ENCODE data around the gene INTS11.
"Not testable (repeated sequence)": the region's sequence is repeated elsewhere in the genome, so short reads cannot be mapped to it uniquely, and the experiment has no call there.

Gene INTS11

GRCh38 chr1:1324524-1325287, at the start of gene INTS11, which contains the start of gene CPTP:
Gene INTS11, minus strand, starts transcription at chr1:1324660. Its CDS starts 52 bp downstream, at chr1:1324608.
Gene CPTP, plus strand, starts transcription at chr1:1324802. Its CDS starts 2,109 bp downstream, at chr1:1326911.
- DNase-seq (ENCODE audit: low spot score in 2 of 2), result peak; percentile 85 to 97
- Histone ChIP-seq H3K4me1 (peaks cover 10% of the 10 kb centered on the region), H3K9me3 (no peaks in the 10 kb centered on the region), H3K4me3 (peak within 1 kb of the TSS; percentile 92), H3K36me3 (replicated peaks) (peaks cover 15% of the 10 kb centered on the region), H3K27me3 (ENCODE audit: low read depth) (no peaks in the 10 kb centered on the region)
- in situ Hi-C loops (cut with MboI; ENCODE audit: low sequenced_read_pairs), result no loop called here

- Histone ChIP-seq H3K9me3 (no peaks in the 10 kb centered on the region), H3K4me3 (peak overlapping the region; percentile 83), H3K4me1 (peaks cover 7% of the 10 kb centered on the region), H3K36me3 (replicated peaks) (peaks cover 33% of the 10 kb centered on the region), H3K27me3 (ENCODE audit: low read depth) (no peaks in the 10 kb centered on the region)
- DNase-seq (ENCODE audit: low spot score in 2 of 2), result no peak
- in situ Hi-C loops (cut with MboI; ENCODE audit: low sequenced_read_pairs), result no loop called here
Observed at GRCh38 chr1:1373815-1374588, 49.5 kb upstream of the INTS11 start.

- Histone ChIP-seq H3K4me1 (peaks cover 7% of the 10 kb centered on the region), H3K36me3 (replicated peaks) (peaks cover 33% of the 10 kb centered on the region), H3K4me3 (no peak overlapping the region), H3K9me3 (no peaks in the 10 kb centered on the region), H3K27me3 (ENCODE audit: low read depth) (no peaks in the 10 kb centered on the region)
- no peak for DNase-seq (ENCODE audit: low spot score in 2 of 2)
- in situ Hi-C loops (cut with MboI; ENCODE audit: low sequenced_read_pairs), result no loop called here
Observed at GRCh38 chr1:1373051-1373814, 48.8 kb upstream of the INTS11 start.

DNA sequence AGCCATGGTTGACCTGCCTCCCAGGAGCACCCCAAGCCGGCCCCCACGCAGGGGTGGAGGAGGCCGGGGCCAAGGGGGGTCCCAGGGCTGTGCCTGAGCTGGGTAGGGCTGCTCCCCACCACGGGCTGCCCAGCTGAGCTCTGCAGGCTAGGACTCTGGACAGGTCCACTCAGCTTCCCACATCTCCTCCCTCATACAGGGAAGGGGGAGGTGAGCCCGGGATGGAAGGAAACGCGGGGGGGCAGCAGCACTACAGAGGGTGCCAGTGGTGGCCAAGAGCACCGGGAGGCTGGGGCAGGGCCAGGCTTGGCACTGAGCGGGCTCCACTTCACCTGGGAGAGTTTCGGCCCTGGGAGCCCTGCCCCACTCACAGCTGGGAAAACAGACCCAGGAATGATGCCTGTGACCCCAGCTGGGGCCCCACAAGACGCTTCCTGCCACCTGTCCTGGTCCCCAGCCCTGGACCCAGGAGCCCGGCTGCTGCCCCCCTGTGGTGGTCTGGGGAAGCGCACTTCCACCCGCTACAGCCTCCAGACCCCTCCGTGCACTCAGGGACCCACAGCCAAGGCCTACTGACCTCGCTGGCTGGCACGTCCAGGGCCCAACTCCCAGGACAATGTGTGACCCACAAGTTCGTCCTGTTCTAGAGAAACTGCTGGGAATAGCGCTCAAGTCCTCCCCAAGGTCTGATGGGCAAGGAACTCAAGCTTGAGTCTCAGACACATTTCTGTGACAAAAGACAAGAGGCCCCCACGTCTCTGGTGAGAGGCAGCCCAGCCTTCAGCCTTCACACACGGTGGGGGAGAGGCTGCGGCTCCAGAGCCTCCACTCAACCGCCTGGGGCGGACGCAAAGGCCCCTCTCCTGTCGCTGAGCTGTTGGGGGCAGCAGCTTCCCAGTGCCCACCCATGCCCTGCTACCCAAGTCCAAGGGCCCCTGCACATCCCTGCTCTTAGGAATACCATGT, 47.6 kb upstream of the INTS11 start:
- in situ Hi-C loops (cut with MboI; ENCODE audit: low sequenced_read_pairs), result no loop called here
- H3K27me3 ChIP-seq (ENCODE audit: low read depth), result no peaks in the 10 kb centered on the region
- DNase-seq (ENCODE audit: low spot score in 2 of 2), result peak in 1 of 2 experiments; percentile 88
- H3K4me1 ChIP-seq, result peaks cover 7% of the 10 kb centered on the region
- H3K9me3 ChIP-seq, result no peaks in the 10 kb centered on the region
- peaks cover 33% of the 10 kb centered on the region for H3K36me3 ChIP-seq (replicated peaks)
- no peak overlapping the region for H3K4me3 ChIP-seq

DNA sequence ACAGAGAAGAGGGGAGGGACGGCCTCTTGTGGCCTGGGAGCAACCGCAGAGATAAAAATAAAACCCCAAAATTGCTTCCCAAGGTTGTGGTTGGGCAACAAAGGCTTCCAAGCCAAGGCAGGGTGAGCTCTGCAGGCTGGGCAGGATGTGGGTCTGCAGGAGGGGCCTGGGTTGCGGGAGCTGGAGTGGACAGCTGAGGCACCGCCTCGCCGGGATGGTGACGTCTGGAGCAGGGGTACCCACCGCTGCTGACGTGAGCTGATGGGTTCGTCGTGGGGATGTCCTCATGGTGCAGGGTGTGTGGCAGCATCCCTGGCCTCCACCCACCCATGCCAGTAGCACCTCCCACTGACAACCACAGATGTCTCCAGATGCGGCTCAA, 46.9 kb upstream of the INTS11 start:
- no peak overlapping the region for H3K4me3 ChIP-seq
- in situ Hi-C loops (cut with MboI; ENCODE audit: low sequenced_read_pairs), result no loop called here

DNA sequence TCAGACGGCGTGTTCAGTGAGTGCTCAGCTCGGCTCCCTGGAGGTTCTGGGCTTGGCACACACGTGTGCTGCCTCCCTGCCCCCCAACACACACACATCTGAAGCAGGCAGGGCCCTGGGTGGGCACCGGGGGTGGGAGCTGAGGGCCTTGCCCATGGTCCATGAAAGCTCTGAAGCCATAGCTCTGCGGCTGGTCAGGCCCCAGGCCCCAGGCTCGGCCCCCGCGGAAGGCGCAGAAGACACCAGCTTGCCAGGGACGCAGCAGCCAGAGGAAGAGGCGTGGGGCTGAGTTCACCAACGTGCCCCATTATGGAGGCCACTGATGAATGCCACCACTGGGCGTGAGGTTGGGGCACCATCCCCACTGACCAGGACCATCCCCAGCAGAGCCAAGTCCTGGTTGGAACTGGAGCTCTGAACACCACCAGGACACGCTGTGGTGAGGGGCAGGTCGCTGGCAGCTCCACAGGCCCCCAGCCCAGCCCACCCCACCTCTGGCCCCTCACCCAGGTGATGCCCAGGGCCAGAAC, 46.4 kb upstream of the INTS11 start:
- Histone ChIP-seq H3K4me3 (no peak overlapping the region), H3K4me1 (peaks cover 7% of the 10 kb centered on the region), H3K27me3 (ENCODE audit: low read depth) (no peaks in the 10 kb centered on the region), H3K9me3 (peaks cover 3% of the 10 kb centered on the region; the same call in 1 of the 2 replicates), H3K36me3 (replicated peaks) (peaks cover 29% of the 10 kb centered on the region)
- in situ Hi-C loops (cut with MboI; ENCODE audit: low sequenced_read_pairs), result no loop called here
- no peak for DNase-seq (ENCODE audit: low spot score in 2 of 2)

More for the DNA sequence above, 46.9 kb upstream of the INTS11 start:
- Histone ChIP-seq H3K9me3 (no peaks in the 10 kb centered on the region), H3K27me3 (ENCODE audit: low read depth) (no peaks in the 10 kb centered on the region), H3K4me1 (peaks cover 7% of the 10 kb centered on the region), H3K36me3 (replicated peaks) (peaks cover 32% of the 10 kb centered on the region)
- DNase-seq (ENCODE audit: low spot score in 2 of 2), result no peak

DNA sequence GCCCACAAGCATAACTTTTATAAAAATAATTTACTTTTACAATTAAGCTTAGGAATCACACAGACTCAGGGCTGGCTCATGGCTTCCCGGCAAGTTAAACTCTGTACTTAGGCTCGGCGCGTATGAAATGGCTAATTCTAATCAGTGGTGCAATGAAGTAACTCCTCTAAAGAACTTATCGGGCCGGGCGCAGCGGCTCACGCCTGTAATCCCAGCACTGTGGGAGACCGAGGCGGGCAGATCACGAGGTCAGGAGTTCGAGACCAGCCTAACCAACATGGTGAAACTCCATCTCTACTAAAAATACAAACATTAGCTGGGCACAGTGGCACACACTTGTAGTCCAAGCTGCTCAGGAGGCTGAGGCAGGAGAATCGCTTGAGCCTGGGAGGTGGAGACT, 45.6 kb upstream of the INTS11 start:
- H3K36me3 ChIP-seq (replicated peaks), result peaks cover 29% of the 10 kb centered on the region
- in situ Hi-C loops (cut with MboI; ENCODE audit: low sequenced_read_pairs), result not testable (repeated sequence)

DNA sequence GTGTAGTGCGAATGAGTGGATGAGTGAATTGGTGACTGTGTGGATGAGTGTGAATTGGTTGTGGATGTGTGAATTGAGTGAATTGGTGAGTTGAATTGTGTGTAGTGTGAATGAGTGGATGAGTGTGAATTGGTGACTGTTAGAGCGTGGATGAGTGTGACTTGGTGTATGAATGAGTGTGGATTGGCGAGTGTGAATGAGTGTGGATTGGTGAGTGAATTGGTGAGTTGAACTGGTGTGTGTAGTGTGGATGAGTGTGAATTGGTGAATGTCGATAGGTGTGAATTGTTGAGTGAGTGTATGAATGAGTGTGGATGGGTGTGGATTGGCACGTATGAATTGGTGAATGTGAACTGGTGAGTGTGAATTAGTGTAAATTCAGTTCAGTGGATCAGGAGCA, 42.9 kb upstream of the INTS11 start:
- Histone ChIP-seq H3K27me3 (ENCODE audit: low read depth) (no peaks in the 10 kb centered on the region), H3K9me3 (peaks cover 4% of the 10 kb centered on the region; the same call in 1 of the 2 replicates), H3K4me1 (no peaks in the 10 kb centered on the region), H3K4me3 (no peak overlapping the region), H3K36me3 (replicated peaks) (peaks cover 6% of the 10 kb centered on the region)
- DNase-seq (ENCODE audit: low spot score in 2 of 2), result no peak
- in situ Hi-C loops (cut with MboI; ENCODE audit: low sequenced_read_pairs), result no loop called here

More for the DNA sequence above, 45.6 kb upstream of the INTS11 start:
- H3K9me3 ChIP-seq; H3K4me3 ChIP-seq; DNase-seq (ENCODE audit: low spot score in 2 of 2); H3K27me3 ChIP-seq (ENCODE audit: low read depth); H3K4me1 ChIP-seq: not testable (repeated sequence)

GRCh38 chr1:1366699-1367066, 42.2 kb upstream of the INTS11 start:
- Histone ChIP-seq H3K4me3 (no peak overlapping the region), H3K36me3 (replicated peaks) (peaks cover 4% of the 10 kb centered on the region; the same call in 1 of the 2 replicates), H3K4me1 (no peaks in the 10 kb centered on the region), H3K27me3 (ENCODE audit: low read depth) (no peaks in the 10 kb centered on the region), H3K9me3 (peaks cover 4% of the 10 kb centered on the region; the same call in 1 of the 2 replicates)
- in situ Hi-C loops (cut with MboI; ENCODE audit: low sequenced_read_pairs), result no loop called here
- no peak for DNase-seq (ENCODE audit: low spot score in 2 of 2)

DNA sequence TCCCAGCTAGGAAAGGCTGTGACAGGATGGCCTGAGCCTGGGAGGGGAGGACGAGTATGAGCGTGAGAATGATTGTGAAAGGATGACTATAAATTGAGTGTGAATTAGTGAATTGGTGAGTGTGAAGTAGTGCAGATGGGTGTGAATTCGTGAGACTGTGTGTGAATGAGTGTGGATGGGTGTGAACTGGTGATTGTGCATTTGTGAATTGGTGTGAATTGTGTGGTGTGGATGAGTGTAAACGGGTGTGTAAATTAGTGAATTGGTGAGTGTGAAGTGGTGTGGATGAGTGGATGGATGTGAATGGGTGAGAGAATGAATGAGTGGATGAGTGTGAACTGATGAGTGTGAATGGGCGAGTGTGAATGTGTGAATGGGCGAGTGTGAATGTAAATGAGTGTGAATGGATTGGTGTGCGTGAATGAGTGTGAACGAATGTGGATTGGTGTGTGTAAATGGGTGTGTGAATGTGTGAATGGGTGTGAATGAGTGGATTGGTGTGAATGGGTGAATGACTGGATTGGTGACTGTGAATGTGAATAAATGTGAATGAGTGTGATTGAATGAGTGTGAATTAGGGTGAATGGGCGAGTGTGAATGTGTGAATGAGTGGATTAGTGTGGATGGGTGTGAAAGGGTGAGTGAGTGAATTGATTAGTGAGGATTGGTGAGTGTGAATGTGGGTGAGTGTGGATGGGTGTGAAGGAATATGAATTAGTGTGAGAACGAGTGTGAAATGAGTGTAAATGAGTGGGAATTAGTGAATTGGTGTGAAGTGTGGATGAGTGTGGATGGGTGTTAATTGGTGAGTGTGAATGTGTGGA, 41.6 kb upstream of the INTS11 start:
- no peaks in the 10 kb centered on the region for H3K27me3 ChIP-seq (ENCODE audit: low read depth)
- in situ Hi-C loops (cut with MboI; ENCODE audit: low sequenced_read_pairs), result no loop called here
- peaks cover 4% of the 10 kb centered on the region; the same call in 1 of the 2 replicates for H3K9me3 ChIP-seq
- H3K4me3 ChIP-seq, result no peak overlapping the region
- H3K4me1 ChIP-seq, result no peaks in the 10 kb centered on the region
- no peak for DNase-seq (ENCODE audit: low spot score in 2 of 2)
- H3K36me3 ChIP-seq (replicated peaks), result no peaks in the 10 kb centered on the region

DNA sequence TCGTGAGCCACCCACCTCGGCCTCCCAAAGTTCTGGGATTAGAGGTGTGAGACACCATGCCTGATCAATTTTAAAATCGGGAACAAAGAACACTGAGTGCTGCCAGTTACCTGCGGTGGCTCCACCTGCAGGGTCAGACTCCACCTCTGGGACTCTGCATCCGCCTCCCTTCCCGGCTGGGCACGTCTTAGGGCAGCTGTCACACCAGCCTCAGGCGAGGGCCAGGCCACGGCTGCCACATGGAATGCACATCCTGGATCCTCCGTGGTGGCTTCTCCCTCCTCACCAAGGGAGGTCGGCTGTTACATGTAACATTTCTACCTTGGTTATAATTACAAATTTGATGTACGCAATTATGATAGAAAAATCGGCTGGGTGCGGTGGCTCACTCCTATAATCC, 39.8 kb upstream of the INTS11 start:
- Histone ChIP-seq H3K9me3 (peaks cover 4% of the 10 kb centered on the region; the same call in 1 of the 2 replicates), H3K27me3 (ENCODE audit: low read depth) (no peaks in the 10 kb centered on the region), H3K4me1 (no peaks in the 10 kb centered on the region), H3K4me3 (no peak overlapping the region), H3K36me3 (replicated peaks) (no peaks in the 10 kb centered on the region)
- in situ Hi-C loops (cut with MboI; ENCODE audit: low sequenced_read_pairs), result no loop called here
- no peak for DNase-seq (ENCODE audit: low spot score in 2 of 2)

DNA sequence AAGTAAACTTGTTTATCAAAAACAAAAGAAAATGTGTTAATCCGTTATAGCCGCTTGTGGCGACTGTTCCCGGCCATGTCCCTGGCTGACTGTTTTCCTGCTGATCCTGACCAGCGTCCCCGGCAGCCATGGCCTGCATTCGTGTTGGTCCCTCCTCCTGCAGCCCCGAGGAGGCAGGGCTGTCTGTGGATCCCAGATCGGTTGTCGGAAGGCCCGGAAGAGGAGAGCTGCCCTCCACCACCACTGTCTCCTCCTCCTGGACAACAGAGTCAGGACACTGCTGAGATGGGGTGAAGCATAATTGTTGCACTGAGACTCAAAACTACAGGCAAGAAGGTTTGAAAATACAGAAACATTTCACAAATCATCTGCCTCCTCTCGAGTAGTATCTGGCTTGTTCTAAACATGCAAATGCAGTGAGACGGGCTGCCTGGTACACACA, 37.5 kb upstream of the INTS11 start:
- no peak for DNase-seq (ENCODE audit: low spot score in 2 of 2)
- no peaks in the 10 kb centered on the region for H3K4me1 ChIP-seq
- no peaks in the 10 kb centered on the region for H3K27me3 ChIP-seq (ENCODE audit: low read depth)
- H3K9me3 ChIP-seq, result peaks cover 4% of the 10 kb centered on the region; the same call in 1 of the 2 replicates
- H3K36me3 ChIP-seq (replicated peaks), result no peaks in the 10 kb centered on the region
- H3K4me3 ChIP-seq, result no peak overlapping the region
- in situ Hi-C loops (cut with MboI; ENCODE audit: low sequenced_read_pairs), result no loop called here

Measured in HAP-1 (cell line).